Mesothelial cell of epicardium (in vitro differentiated cells): Measurements from ENCODE around the gene NFIB. TPM values are rescaled to one million over a fixed set of nuclear protein-coding genes. Genes with fewer than 3 reads are reported as not detected.

Experiments used
- DNase-seq, 2 experiments: peaks; one replicate each; pipeline ENCODE4 v3.0.0; 2021; ENCODE audit warnings: low spot score in 2 of 2; ENCODE audit not compliant: unreplicated experiment in 2 of 2
- H3K27ac Mint-ChIP-seq: 2 replicates; pipeline ENCODE4 v1.8.0; 2021; ENCODE audit warnings: mixed read lengths
- H3K27me3 Mint-ChIP-seq: 2 replicates; pipeline ENCODE4 v1.8.0; 2021; ENCODE audit warnings: low read depth, mixed read lengths
- H3K36me3 Mint-ChIP-seq: 2 replicates; pipeline ENCODE4 v1.8.0; 2021; ENCODE audit warnings: mixed read lengths
- H3K4me1 Mint-ChIP-seq: 2 replicates; pipeline ENCODE4 v1.8.0; 2021; ENCODE audit warnings: mixed read lengths
- H3K4me3 Mint-ChIP-seq: 2 replicates; pipeline ENCODE4 v1.8.0; 2021; ENCODE audit warnings: mild to moderate bottlenecking, moderate library complexity, mixed read lengths
- H3K9me3 Mint-ChIP-seq: 2 replicates; pipeline ENCODE4 v1.8.0; 2021; ENCODE audit warnings: mixed read lengths
- CTCF ChIP-seq: fragments of 200-600 bp; sonication (generic); IDR thresholded peaks from one replicate; pipeline ENCODE4 v1.5.0; 2021; ENCODE audit warnings: antibody characterized with exemption; ENCODE audit not compliant: unreplicated experiment
- total RNA-seq: library from RNA; stranded (reverse); gene quantifications from 3 replicates; pipeline ENCODE4 v1.2.1, GENCODE V29; 2021

The NFIB gene
- total RNA-seq, 1 donor from 2014 or later = 230 TPM

GRCh38 chr9:14214693-14215092, 99.2 kb downstream of the NFIB start:
- no peaks in the 10 kb centered on the region for H3K9me3 Mint-ChIP-seq
- H3K27ac Mint-ChIP-seq = peak overlapping the region; percentile 36
- peaks cover 7% of the 10 kb centered on the region for H3K36me3 Mint-ChIP-seq
- no peak for TF ChIP-seq CTCF
- H3K27me3 Mint-ChIP-seq = no peaks in the 10 kb centered on the region
- no peak overlapping the region for H3K4me3 Mint-ChIP-seq
- peaks cover 75% of the 10 kb centered on the region for H3K4me1 Mint-ChIP-seq
- no peak for DNase-seq

DNA sequence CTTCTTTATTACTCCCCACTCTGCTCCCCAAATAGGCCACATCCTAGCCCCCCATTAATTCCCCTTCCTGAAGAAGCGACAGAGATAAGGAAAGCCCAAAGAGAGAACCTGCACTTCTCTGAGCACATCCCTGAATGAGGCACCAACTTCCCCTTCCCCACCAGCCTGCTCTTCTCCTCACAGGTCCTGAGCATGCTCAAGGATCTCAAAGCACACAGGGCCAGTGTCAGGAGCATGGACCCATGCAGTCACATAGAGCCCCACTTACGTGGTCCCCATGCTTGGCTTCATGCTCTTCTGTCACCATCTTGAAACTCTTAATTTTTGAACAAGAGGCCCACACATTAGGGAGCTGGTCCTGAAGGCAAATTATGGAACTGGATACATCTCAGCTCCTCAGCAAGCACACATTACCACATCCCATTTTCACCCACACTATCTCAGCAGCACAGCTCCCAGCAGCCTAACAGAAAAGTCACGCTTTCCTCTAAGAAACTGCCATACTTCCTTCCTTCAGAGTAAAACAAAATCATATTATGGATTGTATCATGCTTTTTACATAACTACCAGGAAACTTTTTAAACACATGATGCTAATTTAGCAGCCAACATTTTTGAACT, 99.8 kb downstream of the NFIB start:
- Mint-ChIP-seq H3K27ac (peak overlapping the region; percentile 36), H3K4me1 (peaks cover 77% of the 10 kb centered on the region), H3K9me3 (no peaks in the 10 kb centered on the region), H3K27me3 (no peaks in the 10 kb centered on the region), H3K4me3 (no peak overlapping the region), H3K36me3 (peaks cover 7% of the 10 kb centered on the region)
- no peak for TF ChIP-seq CTCF
- DNase-seq = no peak

DNA sequence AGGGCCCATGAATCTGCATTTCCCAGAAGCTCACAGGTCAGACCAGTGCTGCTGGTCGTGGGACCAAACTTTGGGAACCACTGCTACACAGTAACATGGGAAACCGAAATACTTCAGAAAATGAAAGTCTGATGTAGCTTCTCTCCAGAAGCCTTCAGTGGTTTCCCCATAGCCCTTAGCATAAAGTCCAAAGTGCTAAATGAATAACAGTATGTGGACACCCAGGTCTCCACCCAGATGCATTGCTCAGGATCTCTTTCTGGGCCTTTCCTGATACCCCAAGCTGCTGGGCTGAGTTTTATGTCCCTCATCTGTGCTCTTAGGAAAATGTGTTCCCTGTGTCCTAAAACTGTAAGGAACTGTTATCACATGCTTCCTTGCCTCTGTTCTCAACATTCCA, 100.4 kb downstream of the NFIB start:
- no peak for TF ChIP-seq CTCF
- Mint-ChIP-seq H3K36me3 (peaks cover 7% of the 10 kb centered on the region), H3K27ac (peak overlapping the region; percentile 36), H3K9me3 (no peaks in the 10 kb centered on the region), H3K27me3 (no peaks in the 10 kb centered on the region), H3K4me1 (peaks cover 77% of the 10 kb centered on the region), H3K4me3 (no peak overlapping the region)
- no peak for DNase-seq

DNA sequence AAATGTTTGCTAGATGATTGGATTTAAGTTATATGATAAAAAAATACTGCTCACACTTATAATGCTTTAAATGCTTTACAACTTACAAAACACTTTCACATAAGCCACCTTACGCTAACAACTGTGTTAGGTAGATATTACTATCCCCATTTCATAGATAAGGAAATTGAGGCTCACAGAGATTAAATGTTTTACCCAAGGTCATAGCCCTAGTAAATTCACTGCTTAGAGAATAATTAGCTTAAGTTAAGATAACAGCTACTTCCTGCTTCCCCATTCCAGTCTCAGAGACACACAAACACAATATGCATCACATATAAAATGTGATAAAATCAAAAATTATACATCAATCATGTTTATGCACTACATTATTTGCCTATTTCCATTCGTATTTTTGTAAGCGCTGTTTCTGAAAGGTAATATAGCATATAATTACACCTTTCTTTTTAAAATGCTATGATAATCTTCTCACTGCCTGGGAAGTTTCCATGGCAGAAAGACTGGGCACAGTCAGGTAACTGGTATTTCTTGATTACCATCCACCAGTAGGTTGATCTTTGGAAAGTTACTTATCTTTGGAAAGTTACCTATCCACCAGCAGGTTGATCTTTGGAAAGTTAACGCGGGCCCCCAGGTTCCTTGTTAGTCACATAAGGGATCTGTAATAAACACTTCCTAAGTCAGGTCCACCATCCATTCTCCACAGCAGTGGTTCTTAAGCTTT, 101.1 kb downstream of the NFIB start:
- TF ChIP-seq CTCF = no peak
- no peak for DNase-seq
- Mint-ChIP-seq H3K27me3 (no peaks in the 10 kb centered on the region), H3K9me3 (no peaks in the 10 kb centered on the region), H3K27ac (no peak overlapping the region), H3K4me1 (peaks cover 79% of the 10 kb centered on the region), H3K36me3 (peaks cover 6% of the 10 kb centered on the region), H3K4me3 (no peak overlapping the region)

GRCh38 chr9:14212077-14212476, 101.9 kb downstream of the NFIB start:
- Mint-ChIP-seq H3K27me3 (no peaks in the 10 kb centered on the region), H3K9me3 (no peaks in the 10 kb centered on the region), H3K4me3 (no peak overlapping the region), H3K27ac (no peak overlapping the region), H3K4me1 (peaks cover 84% of the 10 kb centered on the region), H3K36me3 (peaks cover 5% of the 10 kb centered on the region)
- TF ChIP-seq CTCF = no peak
- DNase-seq = no peak
